Gastroesophageal sphincter (tissue), 4 donors: Measurements from ENCODE around the gene ACAP3. TPM values are rescaled to one million over a fixed set of nuclear protein-coding genes. Genes with fewer than 3 reads are reported as not detected.

Experiments
- ATAC-seq: fragments of 150-250 bp; one replicate; pipeline ENCODE4 v1.9.1; 2016; ENCODE audit warnings: mild to moderate bottlenecking, moderate library complexity
- H3K27ac ChIP-seq, 4 donors: fragments of 200-600 bp; sonication (generic) in 3 of 4; 1 replicate in 3 of 4; 2 replicates in 1 of 4; pipeline ENCODE4 v1.5.1; 2016 to 2019
- H3K27me3 ChIP-seq: fragments of 200-600 bp; sonication (generic); one replicate; pipeline ENCODE4 v1.5.1; 2019
- H3K36me3 ChIP-seq, 2 donors: fragments of 200-600 bp; sonication (generic); one replicate each; pipeline ENCODE4 v1.5.1; 2019; ENCODE audit warnings: control low read depth in 1 of 2
- H3K4me1 ChIP-seq, 3 donors: fragments of 200-600 bp; sonication (generic); 1 replicate in 2 of 3; 2 replicates in 1 of 3; pipeline ENCODE4 v1.5.1; 2016 to 2019; ENCODE audit warnings: control low read depth in 2 of 3
- H3K4me3 ChIP-seq, 2 donors: fragments of 200-600 bp; sonication (generic); one replicate each; pipeline ENCODE4 v1.5.1; 2019; ENCODE audit warnings: mild to moderate bottlenecking in 1 of 2, moderate library complexity in 1 of 2
- H3K9me3 ChIP-seq, 3 donors: fragments of 200-600 bp; sonication (generic); one replicate each; pipeline ENCODE4 v1.5.1; 2017 to 2019; ENCODE audit warnings: control low read depth in 2 of 3
- CTCF ChIP-seq, 4 experiments: fragments of 200-600 bp in 2 of 4; fragments of 450-650 bp in 2 of 4; sonication (generic) in 1 of 4; IDR thresholded peaks; one replicate each; pipeline ENCODE4 v1.5.1; 2017 to 2019; ENCODE audit warnings: antibody characterized with exemption in 4 of 4, mild to moderate bottlenecking in 2 of 4, moderate library complexity in 2 of 4
- EP300 ChIP-seq: sonication (generic); formaldehyde crosslinking; IDR thresholded peaks from one replicate; pipeline ENCODE4 v1.6.1; 2017; ENCODE audit warnings: antibody characterized with exemption, mild to moderate bottlenecking
- POLR2A ChIP-seq, 2 donors: fragments of 450-650 bp; IDR thresholded peaks; one replicate each; pipeline ENCODE4 v1.6.1; 2017; ENCODE audit warnings: antibody characterized with exemption in 2 of 2, mild to moderate bottlenecking in 2 of 2, moderate library complexity in 1 of 2
- POLR2AphosphoS5 ChIP-seq: sonication (generic); formaldehyde crosslinking; IDR thresholded peaks from one replicate; pipeline ENCODE4 v1.6.1; 2017; ENCODE audit warnings: antibody characterized with exemption
- WGBS, 2 donors: methylation state at CpG; one replicate each; pipeline ENCODE4 v1.1.5; 2018; ENCODE audit warnings: low coverage in 1 of 2; 5-methylcytosine and 5-hydroxymethylcytosine counted together
- total RNA-seq, 4 donors: library from RNA; depleted of rRNA; stranded (reverse); fragments of >200 nt; gene quantifications; one replicate each; pipeline ENCODE4 v1.1.0, GENCODE V29; 2016

The ACAP3 gene
- total RNA-seq, 4 donors from 2014 or later, result 35.6 to 74.7 (median 50.2) TPM

DNA sequence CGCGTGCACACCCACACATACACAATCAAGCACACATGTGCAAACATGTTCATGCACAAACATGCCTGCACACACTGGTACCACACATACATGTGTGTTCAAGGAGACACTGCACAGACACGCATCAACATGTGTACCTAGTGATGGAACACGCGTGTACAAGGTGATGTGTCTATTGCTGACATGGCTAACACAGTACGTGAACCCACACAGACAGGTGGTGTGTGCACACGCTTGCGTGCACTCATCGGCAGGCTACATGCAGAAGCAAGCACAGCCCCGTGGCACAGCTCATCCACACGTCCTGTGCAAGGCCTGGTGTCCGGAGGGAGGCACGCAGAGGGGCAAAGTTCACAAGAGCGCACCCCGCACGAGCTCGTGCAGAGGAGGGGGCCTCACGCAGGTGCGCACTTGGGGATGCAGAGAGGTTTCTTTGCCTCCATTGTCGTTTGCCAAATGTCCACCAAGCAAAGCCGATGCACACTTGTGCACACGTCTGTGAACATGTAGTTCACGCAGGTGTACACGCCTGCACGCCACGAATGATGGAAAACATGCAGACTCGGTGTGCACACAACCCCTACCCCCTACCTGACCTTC lies 969 bp downstream of the ACAP3 start:
- Histone ChIP-seq H3K36me3 (peaks cover 0 to 21% of the 10 kb centered on the region in 2 donors), H3K9me3 (no peaks in the 10 kb centered on the region), H3K27ac (peak overlapping the region in 3 of 4 donors; percentile 93 to 97 (median 95)), H3K27me3 (no peaks in the 10 kb centered on the region), H3K4me3 (peak overlapping the region; percentile 64 to 95), H3K4me1 (peaks cover 2 to 71% (median 42%) of the 10 kb centered on the region in 3 donors)
- WGBS, 2 donors, result 4 to 38% methylated on average over 5 of the region's 27 CpGs
- no peak for TF ChIP-seq EP300
- TF ChIP-seq POLR2A (IDR thresholded peaks at IDR 0.05), result no peak
- TF ChIP-seq POLR2AphosphoS5, result no peak
- TF ChIP-seq CTCF (IDR thresholded peaks at IDR 0.05), result no peak
- no peak for ATAC-seq

- peaks cover 0 to 15% of the 10 kb centered on the region in 2 donors for H3K36me3 ChIP-seq
- WGBS, 2 donors, result 0% methylated on average over 1 of the region's 11 CpGs; no CpG with 5 or more reads in 1 of the 2 donors
- no peak for ATAC-seq
- no peaks in the 10 kb centered on the region for H3K27me3 ChIP-seq
- H3K4me3 ChIP-seq, result peak overlapping the region in 1 of 2 donors; percentile 95
- TF ChIP-seq POLR2AphosphoS5 (no peak), EP300 (no peak), POLR2A (IDR thresholded peaks at IDR 0.05) (no peak), CTCF (IDR thresholded peaks at IDR 0.05) (no peak)
- no peaks in the 10 kb centered on the region for H3K9me3 ChIP-seq
- peaks cover 2 to 71% (median 42%) of the 10 kb centered on the region in 3 donors for H3K4me1 ChIP-seq
- peak overlapping the region in 3 of 4 donors; percentile 79 to 89 (median 84) for H3K27ac ChIP-seq
These were observed 1.6 kb downstream of the ACAP3 start for GRCh38 chr1:1306070-1306660.

- TF ChIP-seq EP300 (no peak), POLR2AphosphoS5 (peak; percentile 27)
- WGBS, 2 donors, result 4% methylated on average over 3 of the region's 25 CpGs; no CpG with 5 or more reads in 1 of the 2 donors
- Histone ChIP-seq H3K4me1 (peaks cover 2 to 67% (median 42%) of the 10 kb centered on the region in 3 donors), H3K9me3 (no peaks in the 10 kb centered on the region), H3K27ac (peak overlapping the region; percentile 39 to 89 (median 82)), H3K4me3 (peak overlapping the region; percentile 30 to 95), H3K36me3 (peaks cover 0 to 9% of the 10 kb centered on the region in 2 donors), H3K27me3 (no peaks in the 10 kb centered on the region)
- peak; percentile 35 for ATAC-seq
These were observed 2.2 kb downstream of the ACAP3 start for GRCh38 chr1:1305300-1306069.

GRCh38 chr1:1304331-1305299 lies 3.1 kb downstream of the ACAP3 start:
- Histone ChIP-seq H3K4me1 (peaks cover 2 to 58% (median 41%) of the 10 kb centered on the region in 3 donors), H3K27ac (peak overlapping the region; percentile 39 to 89 (median 82)), H3K36me3 (peaks cover 0 to 10% of the 10 kb centered on the region in 2 donors), H3K27me3 (no peaks in the 10 kb centered on the region), H3K9me3 (no peaks in the 10 kb centered on the region), H3K4me3 (peak overlapping the region; percentile 30 to 95)
- no CpG with 5 or more reads among the region's 29 CpGs for WGBS, 2 donors
- ATAC-seq, result peak; percentile 44
- no peak for TF ChIP-seq CTCF (IDR thresholded peaks at IDR 0.05)
- peak; percentile 22 for TF ChIP-seq POLR2AphosphoS5
- TF ChIP-seq POLR2A (IDR thresholded peaks at IDR 0.05), result no peak
